ENCODE results near the gene ZNF319. TPM values are rescaled to one million over a fixed set of nuclear protein-coding genes. Genes with fewer than 3 reads are reported as not detected.
"Not testable (repeated sequence)": the region's sequence is repeated elsewhere in the genome, so short reads cannot be mapped to it uniquely, and the experiment has no call there.

ZNF319 gene
- polyA plus RNA-seq, 1 donor = 8.0 TPM

- no peak for DNase-seq
Observed at GRCh38 chr16:57996406-57997175, 3.9 kb downstream of the ZNF319 start.

GRCh38 chr16:57995721-57996405 lies 4.6 kb downstream of the ZNF319 start:
- no peak for DNase-seq

- no peak for DNase-seq
Observed at GRCh38 chr16:57994778-57995177, 5.7 kb downstream of the ZNF319 start.

GRCh38 chr16:57994361-57994760 lies 6.1 kb downstream of the ZNF319 start:
- DNase-seq = no peak

GRCh38 chr16:57993897-57994296 lies 6.6 kb downstream of the ZNF319 start:
- DNase-seq = no peak

GRCh38 chr16:57993438-57993837 lies 7.0 kb downstream of the ZNF319 start:
- DNase-seq = no peak

GRCh38 chr16:57992084-57992483 lies 8.4 kb downstream of the ZNF319 start:
- DNase-seq = no peak

GRCh38 chr16:57991551-57992059 lies 8.9 kb downstream of the ZNF319 start:
- DNase-seq = no peak

- no peak for DNase-seq
Observed at GRCh38 chr16:57988929-57989328, 11.5 kb downstream of the ZNF319 start.

GRCh38 chr16:57987441-57988177 lies 12.9 kb downstream of the ZNF319 start:
- DNase-seq = no peak

- no peak for DNase-seq
Observed at GRCh38 chr16:57986196-57986595, 14.3 kb downstream of the ZNF319 start.

- DNase-seq = peak; percentile 23
Observed at GRCh38 chr16:57985204-57986181, 15.0 kb downstream of the ZNF319 start.

- peak; percentile 59 for DNase-seq
Observed at GRCh38 chr16:57984443-57985203, 15.8 kb downstream of the ZNF319 start.

GRCh38 chr16:57982385-57982784 lies 18.1 kb downstream of the ZNF319 start:
- no peak for DNase-seq

- no peak for DNase-seq
Observed at GRCh38 chr16:57981636-57982035, 18.8 kb downstream of the ZNF319 start.

GRCh38 chr16:57979006-57979585 lies 21.4 kb downstream of the ZNF319 start:
- no peak for DNase-seq

GRCh38 chr16:57978070-57978465 lies 22.4 kb downstream of the ZNF319 start:
- not testable (repeated sequence) for DNase-seq

- no peak for DNase-seq
Observed at GRCh38 chr16:57977418-57978069, 22.9 kb downstream of the ZNF319 start.

- DNase-seq = no peak
Observed at GRCh38 chr16:57976331-57976796, 24.1 kb downstream of the ZNF319 start.

GRCh38 chr16:57972306-57972705 lies 28.2 kb downstream of the ZNF319 start:
- DNase-seq = no peak
